H1 (cell line): Measurements from ENCODE around the gene TPRA1. TPM values are rescaled to one million over a fixed set of nuclear protein-coding genes. Genes with fewer than 3 reads are reported as not detected.

Experiments used
- CHD1 ChIP-seq: IDR thresholded peaks from 2 replicates; pipeline ENCODE4 v1.6.1; 2012; ENCODE audit warnings: low read depth, low read length, improper control_type of control experiment
- HDAC6 ChIP-seq: IDR thresholded peaks from one replicate; pipeline ENCODE4 v1.7.1; 2012; ENCODE audit warnings: low read depth, mild to moderate bottlenecking, inconsistent platforms, low read length, moderate library complexity
- JUN ChIP-seq: IDR thresholded peaks from 2 replicates; pipeline ENCODE4 v1.6.1; 2011; ENCODE audit warnings: low read depth, mild to moderate bottlenecking, improper control_type of control experiment, low read length
- NANOG ChIP-seq: IDR thresholded peaks from 2 replicates; pipeline ENCODE4 v1.6.1; 2011; ENCODE audit warnings: low read length, low read depth, mild to moderate bottlenecking, inconsistent platforms; ENCODE audit not compliant: insufficient read depth, poor library complexity, severe bottlenecking
- RFX5 ChIP-seq: IDR thresholded peaks from 2 replicates; pipeline ENCODE4 v1.6.1; 2011; ENCODE audit warnings: low read depth, low read length, improper control_type of control experiment, borderline replicate concordance
- SAP30 ChIP-seq: fragments of 300-600 bp; sonication (generic); IDR thresholded peaks from 2 replicates; pipeline ENCODE4 v1.7.1; 2012; ENCODE audit warnings: low read length, moderate library complexity, mild to moderate bottlenecking, inconsistent platforms; ENCODE audit not compliant: insufficient read depth, insufficient replicate concordance
- polyA plus RNA-seq, 7 experiments: library from polyadenylated mRNA; depleted of rRNA in 3 of 7; stranded (reverse) in 5 of 7; unstranded in 2 of 7; fragments of >200 nt in 5 of 7; fragments of 200-250 nt in 2 of 7; gene quantifications; 1 replicate in 5 of 7; 2 replicates in 1 of 7; 4 replicates in 1 of 7; pipeline versions ENCODE4 v1.2.1 to v1.2.3, GENCODE V29; 2011 to 2013; ENCODE audit warnings: missing spikeins in 2 of 7, mixed read lengths in 2 of 7
- total RNA-seq: library from RNA; stranded (reverse); fragmentation: NEBNext Ultra II Directional; extraction: Animal tissue kit (Norgen Biotek cat#: 25700); gene quantifications from 2 replicates; pipeline ENCODE4 v1.2.1, GENCODE V29; 2021
- TF ChIP-seq, protein P1 (sequence below): fragments of 300-600 bp; sonication (generic); IDR thresholded peaks from 2 replicates; pipeline ENCODE4 v1.7.1; 2012; ENCODE audit warnings: low read length, moderate library complexity, mild to moderate bottlenecking, inconsistent platforms; ENCODE audit not compliant: insufficient replicate concordance
- TF ChIP-seq, protein P2 (sequence below): IDR thresholded peaks from 2 replicates; pipeline ENCODE4 v1.6.1; 2012; ENCODE audit warnings: inconsistent platforms

TPRA1 gene
- total and polyA plus RNA-seq, 2 of the 8 experiments (the other 6 are each of a cell fraction or from before 2014, with no cell fraction given): 18.8 to 38.5 TPM

DNA sequence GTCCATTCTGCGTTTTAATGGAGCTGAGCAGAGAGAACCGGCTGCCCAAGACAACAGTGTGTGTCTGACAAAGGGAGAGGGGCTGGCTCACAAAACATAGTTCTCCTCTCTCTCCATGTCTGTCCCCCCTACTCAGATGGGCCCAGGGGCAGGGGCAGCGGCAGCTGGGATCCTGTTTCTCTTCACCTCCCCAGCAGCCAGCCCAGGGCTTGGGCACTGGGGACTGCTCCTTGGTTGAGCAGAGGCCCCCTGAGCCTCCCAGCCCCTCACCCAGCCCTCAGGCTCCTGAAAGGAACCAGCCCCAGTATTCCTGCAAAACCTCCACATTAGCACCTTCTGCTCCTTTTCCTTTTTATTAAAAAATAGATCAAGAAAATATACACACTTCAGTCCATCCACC, 17.8 kb downstream of the TPRA1 start (continued):
- TF ChIP-seq, protein P1, sequence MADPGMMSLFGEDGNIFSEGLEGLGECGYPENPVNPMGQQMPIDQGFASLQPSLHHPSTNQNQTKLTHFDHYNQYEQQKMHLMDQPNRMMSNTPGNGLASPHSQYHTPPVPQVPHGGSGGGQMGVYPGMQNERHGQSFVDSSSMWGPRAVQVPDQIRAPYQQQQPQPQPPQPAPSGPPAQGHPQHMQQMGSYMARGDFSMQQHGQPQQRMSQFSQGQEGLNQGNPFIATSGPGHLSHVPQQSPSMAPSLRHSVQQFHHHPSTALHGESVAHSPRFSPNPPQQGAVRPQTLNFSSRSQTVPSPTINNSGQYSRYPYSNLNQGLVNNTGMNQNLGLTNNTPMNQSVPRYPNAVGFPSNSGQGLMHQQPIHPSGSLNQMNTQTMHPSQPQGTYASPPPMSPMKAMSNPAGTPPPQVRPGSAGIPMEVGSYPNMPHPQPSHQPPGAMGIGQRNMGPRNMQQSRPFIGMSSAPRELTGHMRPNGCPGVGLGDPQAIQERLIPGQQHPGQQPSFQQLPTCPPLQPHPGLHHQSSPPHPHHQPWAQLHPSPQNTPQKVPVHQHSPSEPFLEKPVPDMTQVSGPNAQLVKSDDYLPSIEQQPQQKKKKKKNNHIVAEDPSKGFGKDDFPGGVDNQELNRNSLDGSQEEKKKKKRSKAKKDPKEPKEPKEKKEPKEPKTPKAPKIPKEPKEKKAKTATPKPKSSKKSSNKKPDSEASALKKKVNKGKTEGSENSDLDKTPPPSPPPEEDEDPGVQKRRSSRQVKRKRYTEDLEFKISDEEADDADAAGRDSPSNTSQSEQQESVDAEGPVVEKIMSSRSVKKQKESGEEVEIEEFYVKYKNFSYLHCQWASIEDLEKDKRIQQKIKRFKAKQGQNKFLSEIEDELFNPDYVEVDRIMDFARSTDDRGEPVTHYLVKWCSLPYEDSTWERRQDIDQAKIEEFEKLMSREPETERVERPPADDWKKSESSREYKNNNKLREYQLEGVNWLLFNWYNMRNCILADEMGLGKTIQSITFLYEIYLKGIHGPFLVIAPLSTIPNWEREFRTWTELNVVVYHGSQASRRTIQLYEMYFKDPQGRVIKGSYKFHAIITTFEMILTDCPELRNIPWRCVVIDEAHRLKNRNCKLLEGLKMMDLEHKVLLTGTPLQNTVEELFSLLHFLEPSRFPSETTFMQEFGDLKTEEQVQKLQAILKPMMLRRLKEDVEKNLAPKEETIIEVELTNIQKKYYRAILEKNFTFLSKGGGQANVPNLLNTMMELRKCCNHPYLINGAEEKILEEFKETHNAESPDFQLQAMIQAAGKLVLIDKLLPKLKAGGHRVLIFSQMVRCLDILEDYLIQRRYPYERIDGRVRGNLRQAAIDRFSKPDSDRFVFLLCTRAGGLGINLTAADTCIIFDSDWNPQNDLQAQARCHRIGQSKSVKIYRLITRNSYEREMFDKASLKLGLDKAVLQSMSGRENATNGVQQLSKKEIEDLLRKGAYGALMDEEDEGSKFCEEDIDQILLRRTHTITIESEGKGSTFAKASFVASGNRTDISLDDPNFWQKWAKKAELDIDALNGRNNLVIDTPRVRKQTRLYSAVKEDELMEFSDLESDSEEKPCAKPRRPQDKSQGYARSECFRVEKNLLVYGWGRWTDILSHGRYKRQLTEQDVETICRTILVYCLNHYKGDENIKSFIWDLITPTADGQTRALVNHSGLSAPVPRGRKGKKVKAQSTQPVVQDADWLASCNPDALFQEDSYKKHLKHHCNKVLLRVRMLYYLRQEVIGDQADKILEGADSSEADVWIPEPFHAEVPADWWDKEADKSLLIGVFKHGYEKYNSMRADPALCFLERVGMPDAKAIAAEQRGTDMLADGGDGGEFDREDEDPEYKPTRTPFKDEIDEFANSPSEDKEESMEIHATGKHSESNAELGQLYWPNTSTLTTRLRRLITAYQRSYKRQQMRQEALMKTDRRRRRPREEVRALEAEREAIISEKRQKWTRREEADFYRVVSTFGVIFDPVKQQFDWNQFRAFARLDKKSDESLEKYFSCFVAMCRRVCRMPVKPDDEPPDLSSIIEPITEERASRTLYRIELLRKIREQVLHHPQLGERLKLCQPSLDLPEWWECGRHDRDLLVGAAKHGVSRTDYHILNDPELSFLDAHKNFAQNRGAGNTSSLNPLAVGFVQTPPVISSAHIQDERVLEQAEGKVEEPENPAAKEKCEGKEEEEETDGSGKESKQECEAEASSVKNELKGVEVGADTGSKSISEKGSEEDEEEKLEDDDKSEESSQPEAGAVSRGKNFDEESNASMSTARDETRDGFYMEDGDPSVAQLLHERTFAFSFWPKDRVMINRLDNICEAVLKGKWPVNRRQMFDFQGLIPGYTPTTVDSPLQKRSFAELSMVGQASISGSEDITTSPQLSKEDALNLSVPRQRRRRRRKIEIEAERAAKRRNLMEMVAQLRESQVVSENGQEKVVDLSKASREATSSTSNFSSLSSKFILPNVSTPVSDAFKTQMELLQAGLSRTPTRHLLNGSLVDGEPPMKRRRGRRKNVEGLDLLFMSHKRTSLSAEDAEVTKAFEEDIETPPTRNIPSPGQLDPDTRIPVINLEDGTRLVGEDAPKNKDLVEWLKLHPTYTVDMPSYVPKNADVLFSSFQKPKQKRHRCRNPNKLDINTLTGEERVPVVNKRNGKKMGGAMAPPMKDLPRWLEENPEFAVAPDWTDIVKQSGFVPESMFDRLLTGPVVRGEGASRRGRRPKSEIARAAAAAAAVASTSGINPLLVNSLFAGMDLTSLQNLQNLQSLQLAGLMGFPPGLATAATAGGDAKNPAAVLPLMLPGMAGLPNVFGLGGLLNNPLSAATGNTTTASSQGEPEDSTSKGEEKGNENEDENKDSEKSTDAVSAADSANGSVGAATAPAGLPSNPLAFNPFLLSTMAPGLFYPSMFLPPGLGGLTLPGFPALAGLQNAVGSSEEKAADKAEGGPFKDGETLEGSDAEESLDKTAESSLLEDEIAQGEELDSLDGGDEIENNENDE: no peak
- TF ChIP-seq NANOG (no peak), CHD1 (no peak), JUN (no peak), HDAC6 (no peak), RFX5 (no peak), SAP30 (no peak)
- TF ChIP-seq, protein P2, sequence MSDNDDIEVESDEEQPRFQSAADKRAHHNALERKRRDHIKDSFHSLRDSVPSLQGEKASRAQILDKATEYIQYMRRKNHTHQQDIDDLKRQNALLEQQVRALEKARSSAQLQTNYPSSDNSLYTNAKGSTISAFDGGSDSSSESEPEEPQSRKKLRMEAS: no peak
